EH (cell line): ENCODE measurements around the gene HDAC9.

ENCODE experiments used
- DNase-seq: peaks from one replicate; pipeline ENCODE4 v3.0.0-alpha.2; 2015; ENCODE audit warnings: low read depth

The HDAC9 gene

GRCh38 chr7:18844735-18845134, 349.2 kb downstream of the HDAC9 start:
- no peak for DNase-seq

GRCh38 chr7:18845700-18846099, 350.2 kb downstream of the HDAC9 start:
- DNase-seq: no peak

- DNase-seq: peak; percentile 81
These were observed 351.2 kb downstream of the HDAC9 start for GRCh38 chr7:18846765-18847215.

- DNase-seq: no peak
These were observed 353.6 kb downstream of the HDAC9 start for GRCh38 chr7:18849130-18849529.

GRCh38 chr7:18855796-18856195, 360.2 kb downstream of the HDAC9 start:
- DNase-seq: peak; percentile 85

- DNase-seq: no peak
These were observed 362.7 kb downstream of the HDAC9 start for GRCh38 chr7:18858232-18858631.

GRCh38 chr7:18859318-18859717, 363.8 kb downstream of the HDAC9 start:
- DNase-seq: peak; percentile 17

GRCh38 chr7:18860221-18860620, 364.7 kb downstream of the HDAC9 start:
- no peak for DNase-seq

- DNase-seq: peak; percentile 57
These were observed 366.1 kb downstream of the HDAC9 start for GRCh38 chr7:18861514-18862118.

- no peak for DNase-seq
These were observed 369.4 kb downstream of the HDAC9 start for GRCh38 chr7:18864967-18865366.

GRCh38 chr7:18866359-18867036, 370.9 kb downstream of the HDAC9 start:
- DNase-seq: peak; percentile 98

- no peak for DNase-seq
These were observed 376.8 kb downstream of the HDAC9 start for GRCh38 chr7:18872344-18872743.

- DNase-seq: peak; percentile 61
These were observed 378.3 kb downstream of the HDAC9 start for GRCh38 chr7:18873734-18874336.

- DNase-seq: no peak
These were observed 379.3 kb downstream of the HDAC9 start for GRCh38 chr7:18874880-18875279.

GRCh38 chr7:18877874-18878273, 382.3 kb downstream of the HDAC9 start:
- DNase-seq: no peak

- no peak for DNase-seq
These were observed 391.3 kb downstream of the HDAC9 start for GRCh38 chr7:18886832-18887231.

GRCh38 chr7:18889436-18889835, 393.9 kb downstream of the HDAC9 start:
- DNase-seq: no peak

GRCh38 chr7:18890134-18890533, 394.6 kb downstream of the HDAC9 start:
- peak; percentile 95 for DNase-seq

GRCh38 chr7:18890885-18891621, 395.5 kb downstream of the HDAC9 start:
- peak; percentile 17 for DNase-seq

- DNase-seq: no peak
These were observed 397.6 kb downstream of the HDAC9 start for GRCh38 chr7:18893156-18893555.

GRCh38 chr7:18894155-18894554, 398.6 kb downstream of the HDAC9 start:
- no peak for DNase-seq

GRCh38 chr7:18895456-18895855, 399.9 kb downstream of the HDAC9 start:
- DNase-seq: peak; percentile 77
